Colonic mucosa (tissue), 4 donors: ENCODE data around the gene TBC1D5. TPM values are rescaled to one million over a fixed set of nuclear protein-coding genes. Genes with fewer than 3 reads are reported as not detected.

ENCODE experiments used
- DNase-seq: peaks from one replicate; pipeline ENCODE4 v3.0.0-alpha.2; 2020
- H3K27ac ChIP-seq: fragments of 200-600 bp; one replicate; pipeline ENCODE4 v1.8.0; 2021
- H3K27me3 ChIP-seq: fragments of 200-600 bp; one replicate; pipeline ENCODE4 v1.8.0; 2021
- H3K36me3 ChIP-seq: fragments of 200-600 bp; one replicate; pipeline ENCODE4 v1.8.0; 2021
- H3K4me1 ChIP-seq: fragments of 200-600 bp; one replicate; pipeline ENCODE4 v1.8.0; 2021; ENCODE audit warnings: mild to moderate bottlenecking
- H3K4me3 ChIP-seq: fragments of 200-600 bp; one replicate; pipeline ENCODE4 v1.8.0; 2021
- H3K9ac ChIP-seq, 2 donors: one replicate each; pipeline ENCODE4 v1.7.0; 2013; ENCODE audit warnings: control low read depth in 2 of 2, low read depth in 2 of 2, low read length in 2 of 2
- H3K9me3 ChIP-seq: fragments of 200-600 bp; one replicate; pipeline ENCODE4 v1.8.0; 2021
- CTCF ChIP-seq: fragments of 200-600 bp; IDR thresholded peaks from one replicate; pipeline ENCODE4 v1.8.0; 2022; ENCODE audit warnings: antibody characterized with exemption, mild to moderate bottlenecking
- intact Hi-C: fragments of 100-400 bp; cut with DNase I; formaldehyde crosslinking; loops from one replicate; pipeline ENCODE4 v1.14.1; 2022
- total RNA-seq, 2 donors: library from RNA; stranded (reverse); fragmentation: NEBNext Ultra II Directional in 1 of 2; extraction: Animal tissue kit (Norgen Biotek cat#: 25700) in 1 of 2; gene quantifications; one replicate each; pipeline ENCODE4 v1.2.1, GENCODE V29; 2021
- donor health status: healthy.
- donor health status: DM: no; HTN: no; CAD: no.
- donor health status: DM: no; HTN: no; CAD: no.

TBC1D5 gene
- total RNA-seq, 2 donors from 2014 or later: 29.9 to 31.2 TPM

GRCh38 chr3:17411157-17411877, 331.1 kb downstream of the TBC1D5 start:
- no peaks in the 10 kb centered on the region for H3K9me3 ChIP-seq
- no peak overlapping the region for H3K9ac ChIP-seq
- DNase-seq: no peak
- H3K4me3 ChIP-seq: no peak overlapping the region
- TF ChIP-seq CTCF: no peak
- no peaks in the 10 kb centered on the region for H3K36me3 ChIP-seq
- no peaks in the 10 kb centered on the region for H3K27me3 ChIP-seq
- H3K4me1 ChIP-seq: no peaks in the 10 kb centered on the region
- H3K27ac ChIP-seq: no peak overlapping the region
- intact Hi-C loops: loop anchor here (10.0 kb wide), 1 partner anchor 807 kb away; the partner anchor contains the start of gene DAZL

- no peak overlapping the region for H3K9ac ChIP-seq
- no peak for TF ChIP-seq CTCF
- no peaks in the 10 kb centered on the region for H3K9me3 ChIP-seq
- H3K4me3 ChIP-seq: no peak overlapping the region
- no peaks in the 10 kb centered on the region for H3K36me3 ChIP-seq
- no peaks in the 10 kb centered on the region for H3K27me3 ChIP-seq
- no peaks in the 10 kb centered on the region for H3K4me1 ChIP-seq
- DNase-seq: no peak
- intact Hi-C loops: no loop called here
- H3K27ac ChIP-seq: no peak overlapping the region
Observed at GRCh38 chr3:17407576-17407975, 334.9 kb downstream of the TBC1D5 start.

- H3K4me1 ChIP-seq: no peaks in the 10 kb centered on the region
- no peak overlapping the region for H3K9ac ChIP-seq
- H3K36me3 ChIP-seq: no peaks in the 10 kb centered on the region
- H3K4me3 ChIP-seq: no peak overlapping the region
- no peaks in the 10 kb centered on the region for H3K9me3 ChIP-seq
- H3K27ac ChIP-seq: no peak overlapping the region
- intact Hi-C loops: no loop called here
- TF ChIP-seq CTCF: no peak
- no peak for DNase-seq
- H3K27me3 ChIP-seq: no peaks in the 10 kb centered on the region
Observed at GRCh38 chr3:17404548-17404947, 337.9 kb downstream of the TBC1D5 start.

GRCh38 chr3:17402442-17402841, 340.0 kb downstream of the TBC1D5 start:
- H3K4me3 ChIP-seq: no peak overlapping the region
- H3K27ac ChIP-seq: no peak overlapping the region
- no peaks in the 10 kb centered on the region for H3K9me3 ChIP-seq
- no peak overlapping the region for H3K9ac ChIP-seq
- intact Hi-C loops: no loop called here
- TF ChIP-seq CTCF: no peak
- DNase-seq: no peak
- no peaks in the 10 kb centered on the region for H3K36me3 ChIP-seq
- H3K4me1 ChIP-seq: no peaks in the 10 kb centered on the region
- no peaks in the 10 kb centered on the region for H3K27me3 ChIP-seq

- no peaks in the 10 kb centered on the region for H3K36me3 ChIP-seq
- no peak for TF ChIP-seq CTCF
- H3K4me1 ChIP-seq: no peaks in the 10 kb centered on the region
- no peaks in the 10 kb centered on the region for H3K27me3 ChIP-seq
- H3K9me3 ChIP-seq: no peaks in the 10 kb centered on the region
- no peak overlapping the region for H3K4me3 ChIP-seq
- H3K27ac ChIP-seq: no peak overlapping the region
- intact Hi-C loops: no loop called here
- no peak for DNase-seq
- H3K9ac ChIP-seq: no peak overlapping the region
Observed at GRCh38 chr3:17401912-17402311, 340.5 kb downstream of the TBC1D5 start.
